BLaER1 treated with 17β-estradiol and CSF1 and Interleukin-3, amounts not matched to agents 10 nM and 100 nM (cell line): ENCODE measurements around the gene TBK1.

Source experiments
- H3K27ac ChIP-seq, 11 experiments: shearing (Covaris generic); formaldehyde crosslinking; 2 replicates each; pipeline ENCODE4 v1.8.1; 2022
- H3K27me3 ChIP-seq, 11 experiments: shearing (Covaris generic); formaldehyde crosslinking; 2 replicates each; pipeline ENCODE4 v1.8.1; 2022
- H3K36me3 ChIP-seq, 11 experiments: shearing (Covaris generic); formaldehyde crosslinking; 2 replicates each; pipeline ENCODE4 v1.8.1; 2022
- H3K4me1 ChIP-seq, 10 experiments: shearing (Covaris generic); formaldehyde crosslinking; 2 replicates each; pipeline ENCODE4 v1.8.1; 2022
- H3K4me2 ChIP-seq, 11 experiments: shearing (Covaris generic); formaldehyde crosslinking; 2 replicates each; pipeline ENCODE4 v1.8.1; 2022
- H3K4me3 ChIP-seq, 10 experiments: shearing (Covaris generic); formaldehyde crosslinking; 2 replicates each; pipeline ENCODE4 v1.8.1; 2022
- H3K9ac ChIP-seq, 11 experiments: shearing (Covaris generic); formaldehyde crosslinking; 2 replicates each; pipeline ENCODE4 v1.8.1; 2022
- H3K9me3 ChIP-seq, 11 experiments: shearing (Covaris generic); formaldehyde crosslinking; replicated peaks in 1 of 11; 2 replicates each; pipeline ENCODE4 v1.8.1; 2022
- H4K20me1 ChIP-seq, 11 experiments: shearing (Covaris generic); formaldehyde crosslinking; 2 replicates each; pipeline ENCODE4 v1.8.1; 2022
- Cebpa-rat ChIP-seq, 11 experiments: shearing (Covaris generic); IDR thresholded peaks; 2 replicates each; pipeline ENCODE4 v1.8.1; 2022

TBK1 gene

GRCh38 chr12:64413884-64414283 is 38.0 kb upstream of the TBK1 start:
- Histone ChIP-seq H3K4me2 (no peak overlapping the region), H3K9me3 (no peaks in the 10 kb centered on the region), H4K20me1 (peaks cover 0 to 96% (median 50%) of the 10 kb centered on the region in 11 experiments; a peak in 20 of 22 replicates), H3K36me3 (peaks cover 97 to 100% (median 99%) of the 10 kb centered on the region in 11 experiments), H3K27me3 (no peaks in the 10 kb centered on the region), H3K4me1 (no peaks in the 10 kb centered on the region), H3K4me3 (no peak overlapping the region), H3K27ac (no peak overlapping the region), H3K9ac (no peak overlapping the region)
- no peak for TF ChIP-seq Cebpa-rat (IDR thresholded peaks at IDR 0.05)

DNA sequence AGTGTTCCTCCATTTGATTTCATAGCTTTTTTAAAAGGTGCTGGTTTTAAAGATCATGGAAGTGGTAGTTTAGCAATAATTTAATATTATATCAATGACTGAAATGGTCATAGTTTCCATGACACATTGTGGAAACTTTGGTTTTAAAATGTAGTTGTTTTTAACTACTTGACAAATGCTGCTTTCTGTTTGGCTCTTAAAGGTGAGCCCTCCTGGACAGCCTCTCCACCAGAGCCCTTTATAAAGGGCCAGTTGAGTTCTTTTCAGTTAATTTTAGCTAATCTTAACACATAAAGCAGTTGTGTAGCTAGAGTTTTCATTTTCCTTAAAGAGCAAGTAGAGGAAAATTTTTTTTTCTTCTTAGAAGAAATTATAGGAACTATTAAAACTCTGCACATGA is 33.7 kb upstream of the TBK1 start:
- H3K27me3 ChIP-seq: no peaks in the 10 kb centered on the region
- no peak overlapping the region for H3K27ac ChIP-seq
- peaks cover 100% of the 10 kb centered on the region in 11 experiments for H3K36me3 ChIP-seq
- no peak overlapping the region for H3K4me2 ChIP-seq
- no peaks in the 10 kb centered on the region for H3K9me3 ChIP-seq
- H4K20me1 ChIP-seq: peaks cover 0 to 83% (median 27%) of the 10 kb centered on the region in 11 experiments; a peak in 17 of 22 replicates
- peaks cover 0 to 8% (median 0%) of the 10 kb centered on the region in 10 experiments; a peak in 6 of 20 replicates for H3K4me1 ChIP-seq
- H3K4me3 ChIP-seq: no peak overlapping the region
- no peak overlapping the region for H3K9ac ChIP-seq
- no peak for TF ChIP-seq Cebpa-rat (IDR thresholded peaks at IDR 0.05)

- Histone ChIP-seq H3K36me3 (peaks cover 100% of the 10 kb centered on the region in 11 experiments), H3K27me3 (no peaks in the 10 kb centered on the region), H3K4me2 (peak overlapping the region in 1 of 11 experiments; percentile 19; a peak in 2 of 22 replicates), H3K9ac (no peak overlapping the region), H3K9me3 (no peaks in the 10 kb centered on the region), H4K20me1 (peaks cover 0 to 82% (median 12%) of the 10 kb centered on the region in 11 experiments; a peak in 13 of 22 replicates), H3K27ac (no peak overlapping the region), H3K4me3 (no peak overlapping the region), H3K4me1 (peaks cover 0 to 8% (median 0%) of the 10 kb centered on the region in 10 experiments; a peak in 6 of 20 replicates)
- no peak for TF ChIP-seq Cebpa-rat (IDR thresholded peaks at IDR 0.05)
Observed at GRCh38 chr12:64419696-64420095, 32.2 kb upstream of the TBK1 start.

- peaks cover 99 to 100% (median 100%) of the 10 kb centered on the region in 11 experiments for H3K36me3 ChIP-seq
- H3K27me3 ChIP-seq: no peaks in the 10 kb centered on the region
- no peak overlapping the region for H3K4me3 ChIP-seq
- H3K9me3 ChIP-seq: no peaks in the 10 kb centered on the region
- no peak overlapping the region for H3K27ac ChIP-seq
- H3K4me1 ChIP-seq: no peaks in the 10 kb centered on the region
- no peak overlapping the region for H3K4me2 ChIP-seq
- H4K20me1 ChIP-seq: peaks cover 5 to 58% (median 10%) of the 10 kb centered on the region in 11 experiments; a peak in 16 of 22 replicates
- no peak for TF ChIP-seq Cebpa-rat (IDR thresholded peaks at IDR 0.05)
- no peak overlapping the region for H3K9ac ChIP-seq
Observed at GRCh38 chr12:64427988-64428387, 23.9 kb upstream of the TBK1 start.

DNA sequence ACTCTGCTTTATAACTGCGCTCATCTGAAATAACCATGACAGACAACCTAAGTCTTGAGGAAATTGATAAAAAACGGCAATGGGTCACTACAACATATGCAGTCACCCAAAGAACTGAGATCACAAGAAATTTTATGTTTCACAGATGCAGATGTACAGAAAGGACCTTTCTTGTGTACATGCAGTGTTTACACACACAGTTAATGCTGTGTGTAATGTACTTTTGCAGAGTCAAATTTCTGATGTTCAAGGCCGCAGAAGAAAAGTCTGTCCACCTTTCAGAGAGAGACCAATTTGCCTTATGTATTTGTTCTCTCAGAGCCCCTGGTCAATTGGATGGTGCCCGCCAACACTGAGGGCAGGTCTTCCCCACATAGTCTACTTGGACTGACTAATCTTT is 23.0 kb upstream of the TBK1 start:
- H3K4me3 ChIP-seq: no peak overlapping the region
- TF ChIP-seq Cebpa-rat (IDR thresholded peaks at IDR 0.05): no peak
- H3K4me1 ChIP-seq: no peaks in the 10 kb centered on the region
- no peak overlapping the region for H3K27ac ChIP-seq
- H3K9ac ChIP-seq: no peak overlapping the region
- H4K20me1 ChIP-seq: peaks cover 7 to 61% (median 18%) of the 10 kb centered on the region in 11 experiments; a peak in 16 of 22 replicates
- H3K4me2 ChIP-seq: no peak overlapping the region
- H3K9me3 ChIP-seq: no peaks in the 10 kb centered on the region
- peaks cover 99 to 100% (median 100%) of the 10 kb centered on the region in 11 experiments for H3K36me3 ChIP-seq
- no peaks in the 10 kb centered on the region for H3K27me3 ChIP-seq

DNA sequence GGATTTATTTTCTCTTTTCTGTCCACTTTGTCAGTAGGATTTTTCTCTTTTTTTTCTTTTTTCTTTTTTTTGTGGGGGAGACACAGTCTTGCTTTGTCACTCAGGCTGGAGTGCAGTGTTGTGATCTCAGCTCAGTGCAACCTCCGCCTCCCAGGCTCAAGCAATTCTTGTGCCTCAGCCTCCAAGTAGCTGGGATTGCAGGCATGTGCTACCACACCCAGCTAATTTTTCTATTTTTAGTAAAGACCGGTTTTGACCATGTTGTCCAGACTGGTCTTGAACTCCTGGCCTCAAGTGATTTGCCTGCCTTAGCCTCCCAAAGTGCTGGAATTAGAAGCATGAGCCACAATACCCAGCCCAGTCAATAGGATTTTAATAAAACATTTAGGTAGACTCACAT is 21.0 kb upstream of the TBK1 start:
- H3K4me1 ChIP-seq: no peaks in the 10 kb centered on the region
- no peak overlapping the region for H3K4me3 ChIP-seq
- no peak overlapping the region for H3K4me2 ChIP-seq
- H3K27ac ChIP-seq: no peak overlapping the region
- H3K9ac ChIP-seq: 0 out of 22 replicates have a peak overlapping the region, but pooled peaks of 1 of the 11 experiments have one; percentile 3
- peaks cover 9 to 53% (median 22%) of the 10 kb centered on the region in 11 experiments; a peak in 15 of 22 replicates for H4K20me1 ChIP-seq
- TF ChIP-seq Cebpa-rat (IDR thresholded peaks at IDR 0.05): no peak
- H3K27me3 ChIP-seq: no peaks in the 10 kb centered on the region
- peaks cover 99 to 100% (median 100%) of the 10 kb centered on the region in 11 experiments for H3K36me3 ChIP-seq
- no peaks in the 10 kb centered on the region for H3K9me3 ChIP-seq

- Histone ChIP-seq H3K27ac (no peak overlapping the region), H3K36me3 (peaks cover 99 to 100% (median 100%) of the 10 kb centered on the region in 11 experiments), H3K4me2 (no peak overlapping the region), H3K4me3 (no peak overlapping the region), H3K4me1 (no peaks in the 10 kb centered on the region), H3K9me3 (no peaks in the 10 kb centered on the region), H4K20me1 (peaks cover 9 to 57% (median 22%) of the 10 kb centered on the region in 11 experiments; a peak in 15 of 22 replicates), H3K27me3 (no peaks in the 10 kb centered on the region), H3K9ac (no peak overlapping the region)
- TF ChIP-seq Cebpa-rat (IDR thresholded peaks at IDR 0.05): no peak
Observed at GRCh38 chr12:64431791-64432190, 20.1 kb upstream of the TBK1 start.

- Histone ChIP-seq H3K36me3 (peaks cover 100% of the 10 kb centered on the region in 11 experiments), H3K4me3 (no peak overlapping the region), H3K9me3 (no peaks in the 10 kb centered on the region), H3K9ac (no peak overlapping the region), H4K20me1 (peaks cover 6 to 53% (median 22%) of the 10 kb centered on the region in 11 experiments; a peak in 15 of 22 replicates), H3K4me2 (no peak overlapping the region), H3K27me3 (no peaks in the 10 kb centered on the region), H3K27ac (no peak overlapping the region), H3K4me1 (no peaks in the 10 kb centered on the region)
- no peak for TF ChIP-seq Cebpa-rat (IDR thresholded peaks at IDR 0.05)
Observed at GRCh38 chr12:64433915-64434314, 18.0 kb upstream of the TBK1 start.

DNA sequence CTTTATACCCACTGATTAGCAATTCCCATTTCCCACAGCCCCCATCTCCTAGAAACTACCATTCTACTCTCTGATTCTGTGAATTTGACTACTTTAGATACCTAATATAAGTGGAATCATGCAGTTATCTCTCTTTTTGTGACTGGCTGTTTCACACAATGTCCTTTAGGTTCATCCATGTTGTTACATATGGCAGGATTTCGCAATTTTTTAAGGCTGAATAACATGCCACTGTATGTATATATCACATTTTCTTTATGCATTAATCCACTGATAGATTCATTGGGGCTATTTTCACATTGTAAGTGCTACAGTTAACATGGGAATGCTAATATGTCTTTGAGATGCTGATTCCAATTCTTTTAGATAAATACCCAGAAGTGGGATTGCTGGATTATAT is 11.8 kb upstream of the TBK1 start:
- H3K4me3 ChIP-seq: no peak overlapping the region
- H3K4me1 ChIP-seq: no peaks in the 10 kb centered on the region
- H3K9ac ChIP-seq: no peak overlapping the region
- H3K36me3 ChIP-seq: peaks cover 93 to 100% (median 99%) of the 10 kb centered on the region in 11 experiments
- peaks cover 0 to 50% (median 4%) of the 10 kb centered on the region in 11 experiments; a peak in 9 of 22 replicates for H4K20me1 ChIP-seq
- H3K27me3 ChIP-seq: no peaks in the 10 kb centered on the region
- no peak overlapping the region for H3K27ac ChIP-seq
- TF ChIP-seq Cebpa-rat (IDR thresholded peaks at IDR 0.05): peak in 2 of 11 experiments; percentile 32 to 54; a peak in 2 of 22 replicates
- no peak overlapping the region for H3K4me2 ChIP-seq
- no peaks in the 10 kb centered on the region for H3K9me3 ChIP-seq

DNA sequence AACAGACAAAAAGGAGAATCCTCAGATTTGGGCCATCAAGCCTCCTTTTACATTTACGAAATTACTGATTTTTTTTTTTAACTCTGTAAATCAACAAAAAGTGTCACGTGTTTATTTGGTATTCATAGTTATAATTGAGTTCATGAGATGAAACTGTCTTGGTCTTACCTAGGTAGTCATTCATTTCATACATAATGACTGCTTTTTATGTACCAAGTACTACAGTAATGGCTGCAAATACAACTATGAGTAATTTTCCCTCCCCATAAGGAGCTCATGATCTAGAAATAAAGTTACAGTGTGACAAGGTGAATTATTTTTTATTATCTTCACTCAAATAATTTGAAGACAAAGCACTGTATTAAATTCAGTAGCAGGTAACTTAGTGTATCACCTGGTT is 6.4 kb upstream of the TBK1 start:
- TF ChIP-seq Cebpa-rat (IDR thresholded peaks at IDR 0.05): no peak
- Histone ChIP-seq H3K9me3 (no peaks in the 10 kb centered on the region), H3K4me3 (no peak overlapping the region), H3K9ac (no peak overlapping the region), H4K20me1 (peaks cover 0 to 37% (median 4%) of the 10 kb centered on the region in 11 experiments; a peak in 9 of 22 replicates), H3K36me3 (peaks cover 77 to 97% (median 86%) of the 10 kb centered on the region in 11 experiments), H3K4me2 (no peak overlapping the region), H3K4me1 (peaks cover under 1 to 6% (median 5%) of the 10 kb centered on the region in 10 experiments; a peak in 15 of 20 replicates), H3K27me3 (no peaks in the 10 kb centered on the region), H3K27ac (no peak overlapping the region)
